Panc1 (cell line): ENCODE measurements around the gene SLC2A5. TPM values are rescaled to one million over a fixed set of nuclear protein-coding genes. Genes with fewer than 3 reads are reported as not detected.
A peak's percentile ranks its signal among the peaks of the same experiment; 100 is the strongest.

Source experiments
- ATAC-seq: fragments of 200-7000 bp; cut with Tn5 transposase; 2 replicates; pipeline ENCODE4 v1.9.1; 2020; ENCODE audit warnings: mild to moderate bottlenecking, moderate library complexity
- BruUV-seq: library from RNA; stranded (reverse); fragments of 400-500 nt; replicated peaks from 2 replicates; lab custom pipeline; 2021; lab: Mats Ljungman, UMichigan
- CTCF ChIA-PET: fragments of 300-600 bp; sonication (Branson Sonifier 250); formaldehyde crosslinking; loops from one replicate; lab custom pipeline; 2022; ENCODE audit warnings: antibody characterized with exemption; lab: Charles Lee
- POLR2A ChIA-PET: fragments of 300-600 bp; sonication (Branson Sonifier 250); formaldehyde crosslinking; loops from one replicate; lab custom pipeline; 2022; ENCODE audit warnings: antibody characterized with exemption; lab: Charles Lee
- DNase-seq: peaks from one replicate; pipeline ENCODE4 v3.0.0-alpha.2; 2010; ENCODE audit warnings: low read depth, low spot score
- H3K27ac ChIP-seq: 2 replicates; pipeline ENCODE4 v1.5.1; 2011; ENCODE audit warnings: mild to moderate bottlenecking, low read length, inconsistent platforms
- H3K27me3 ChIP-seq: fragments of 200-500 bp; sonication (Bioruptor generic); 2 replicates; pipeline ENCODE4 v1.6.0; 2014; ENCODE audit warnings: low read length, inconsistent platforms; ENCODE audit not compliant: control insufficient read depth, insufficient read depth
- H3K36me3 ChIP-seq: fragments of 200-500 bp; sonication (Bioruptor generic); 2 replicates; pipeline ENCODE4 v1.5.1; 2014; ENCODE audit warnings: inconsistent platforms, mild to moderate bottlenecking, low read length, moderate library complexity; ENCODE audit not compliant: control insufficient read depth, insufficient read depth
- H3K4me1 ChIP-seq: 2 replicates; pipeline ENCODE4 v1.5.1; 2011; ENCODE audit warnings: inconsistent platforms, mild to moderate bottlenecking, low read length, moderate library complexity; ENCODE audit not compliant: control insufficient read depth, insufficient read depth
- H3K4me3 ChIP-seq, 2 experiments: 2 replicates each; pipeline ENCODE4 v1.5.1; 2011 to 2012; ENCODE audit warnings: low read depth in 2 of 2, low read length in 2 of 2, mild to moderate bottlenecking in 2 of 2, inconsistent platforms in 1 of 2, moderate library complexity in 1 of 2
- H3K9me3 ChIP-seq: fragments of 200-500 bp; sonication (Bioruptor generic); 2 replicates; pipeline ENCODE4 v1.5.1; 2014; ENCODE audit warnings: low read depth, mild to moderate bottlenecking, inconsistent platforms, low read length, moderate library complexity; ENCODE audit not compliant: control insufficient read depth, insufficient read depth
- POLR2AphosphoS5 ChIP-seq: IDR thresholded peaks from 2 replicates; pipeline ENCODE4 v1.6.1; 2012; ENCODE audit warnings: mild to moderate bottlenecking, low read depth, low read length, moderate library complexity
- SIN3A ChIP-seq: IDR thresholded peaks from 2 replicates; pipeline ENCODE4 v1.6.1; 2012; ENCODE audit warnings: low read depth, mild to moderate bottlenecking, low read length, moderate library complexity, borderline replicate concordance; ENCODE audit not compliant: insufficient read depth
- TCF7L2 ChIP-seq: IDR thresholded peaks from 2 replicates; pipeline ENCODE4 v1.6.1; 2011; ENCODE audit warnings: mild to moderate bottlenecking, low read depth, low read length, inconsistent platforms
- in situ Hi-C: cut with HindIII; loops from 2 replicates; pipeline ENCODE4 v1.10.0; 2016; ENCODE audit warnings: low sequenced_read_pairs, low pct_unique_long_range_greater_than_20kb
- intact Hi-C: fragments of 100-400 bp; cut with micrococcal nuclease; formaldehyde crosslinking; loops from one replicate; pipeline ENCODE4 v1.10.0; 2022; ENCODE audit not compliant: unreplicated experiment
- total RNA-seq: library from RNA; stranded (reverse); gene quantifications from one replicate; pipeline ENCODE4 v1.2.1, GENCODE V29; 2021; ENCODE audit not compliant: unreplicated experiment
- TF ChIP-seq, protein P1 (sequence below): fragments of 450-650 bp; IDR thresholded peaks from 2 replicates; pipeline ENCODE4 v1.5.1; 2017; ENCODE audit warnings: mild to moderate bottlenecking
- TF ChIP-seq, protein P2 (sequence below), 2 experiments: IDR thresholded peaks; 2 replicates each; pipeline ENCODE4 v1.6.1; 2011 to 2012; ENCODE audit warnings: low read depth in 2 of 2, control low read depth in 1 of 2, low read length in 1 of 2, mild to moderate bottlenecking in 1 of 2, moderate library complexity in 1 of 2; ENCODE audit not compliant: insufficient read depth in 1 of 2

SLC2A5 gene
- total RNA-seq, 1 experiment from 2014 or later: 0.26 TPM

DNA sequence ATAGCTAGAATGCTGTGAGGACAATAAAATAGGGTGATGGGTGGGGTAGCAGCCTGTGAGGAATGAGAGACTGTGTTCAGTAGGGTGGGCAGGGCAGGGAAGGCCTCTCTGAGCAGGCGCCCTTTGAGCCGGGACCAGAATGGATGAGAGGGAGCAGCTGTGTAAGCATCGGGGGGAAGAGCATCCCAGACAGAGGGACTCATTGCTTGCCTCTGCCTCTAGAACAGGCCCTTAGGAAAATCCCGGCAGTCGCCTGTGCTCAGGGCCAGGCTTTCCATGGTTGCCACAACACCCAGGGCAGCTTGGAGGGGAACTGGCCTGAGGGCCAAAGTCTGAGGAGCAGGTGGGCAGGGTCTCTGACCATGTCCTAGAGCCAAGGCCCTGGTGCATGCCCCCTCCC is 44.0 kb downstream of the SLC2A5 start:
- Histone ChIP-seq H3K27me3 (no peaks in the 10 kb centered on the region), H3K27ac (no peak overlapping the region), H3K36me3 (no peaks in the 10 kb centered on the region), H3K9me3 (no peaks in the 10 kb centered on the region), H3K4me1 (no peaks in the 10 kb centered on the region), H3K4me3 (no peak overlapping the region)
- intact Hi-C loops (no loop called here), in situ Hi-C loops (no loop called here)
- ATAC-seq (peak; percentile 65), DNase-seq (no peak)
- ChIA-PET CTCF (interaction anchor here (0.5 to 0.6 kb wide), 2 partner anchors 20 to 397 kb away, joined by 5 to 6 read pairs; no protein-coding TSS in a partner anchor), POLR2A (no interaction called here)
- TF ChIP-seq, protein P1, sequence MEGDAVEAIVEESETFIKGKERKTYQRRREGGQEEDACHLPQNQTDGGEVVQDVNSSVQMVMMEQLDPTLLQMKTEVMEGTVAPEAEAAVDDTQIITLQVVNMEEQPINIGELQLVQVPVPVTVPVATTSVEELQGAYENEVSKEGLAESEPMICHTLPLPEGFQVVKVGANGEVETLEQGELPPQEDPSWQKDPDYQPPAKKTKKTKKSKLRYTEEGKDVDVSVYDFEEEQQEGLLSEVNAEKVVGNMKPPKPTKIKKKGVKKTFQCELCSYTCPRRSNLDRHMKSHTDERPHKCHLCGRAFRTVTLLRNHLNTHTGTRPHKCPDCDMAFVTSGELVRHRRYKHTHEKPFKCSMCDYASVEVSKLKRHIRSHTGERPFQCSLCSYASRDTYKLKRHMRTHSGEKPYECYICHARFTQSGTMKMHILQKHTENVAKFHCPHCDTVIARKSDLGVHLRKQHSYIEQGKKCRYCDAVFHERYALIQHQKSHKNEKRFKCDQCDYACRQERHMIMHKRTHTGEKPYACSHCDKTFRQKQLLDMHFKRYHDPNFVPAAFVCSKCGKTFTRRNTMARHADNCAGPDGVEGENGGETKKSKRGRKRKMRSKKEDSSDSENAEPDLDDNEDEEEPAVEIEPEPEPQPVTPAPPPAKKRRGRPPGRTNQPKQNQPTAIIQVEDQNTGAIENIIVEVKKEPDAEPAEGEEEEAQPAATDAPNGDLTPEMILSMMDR: no peak
- TF ChIP-seq SIN3A (no peak), POLR2AphosphoS5 (no peak), TCF7L2 (no peak)
- TF ChIP-seq, protein P2, sequence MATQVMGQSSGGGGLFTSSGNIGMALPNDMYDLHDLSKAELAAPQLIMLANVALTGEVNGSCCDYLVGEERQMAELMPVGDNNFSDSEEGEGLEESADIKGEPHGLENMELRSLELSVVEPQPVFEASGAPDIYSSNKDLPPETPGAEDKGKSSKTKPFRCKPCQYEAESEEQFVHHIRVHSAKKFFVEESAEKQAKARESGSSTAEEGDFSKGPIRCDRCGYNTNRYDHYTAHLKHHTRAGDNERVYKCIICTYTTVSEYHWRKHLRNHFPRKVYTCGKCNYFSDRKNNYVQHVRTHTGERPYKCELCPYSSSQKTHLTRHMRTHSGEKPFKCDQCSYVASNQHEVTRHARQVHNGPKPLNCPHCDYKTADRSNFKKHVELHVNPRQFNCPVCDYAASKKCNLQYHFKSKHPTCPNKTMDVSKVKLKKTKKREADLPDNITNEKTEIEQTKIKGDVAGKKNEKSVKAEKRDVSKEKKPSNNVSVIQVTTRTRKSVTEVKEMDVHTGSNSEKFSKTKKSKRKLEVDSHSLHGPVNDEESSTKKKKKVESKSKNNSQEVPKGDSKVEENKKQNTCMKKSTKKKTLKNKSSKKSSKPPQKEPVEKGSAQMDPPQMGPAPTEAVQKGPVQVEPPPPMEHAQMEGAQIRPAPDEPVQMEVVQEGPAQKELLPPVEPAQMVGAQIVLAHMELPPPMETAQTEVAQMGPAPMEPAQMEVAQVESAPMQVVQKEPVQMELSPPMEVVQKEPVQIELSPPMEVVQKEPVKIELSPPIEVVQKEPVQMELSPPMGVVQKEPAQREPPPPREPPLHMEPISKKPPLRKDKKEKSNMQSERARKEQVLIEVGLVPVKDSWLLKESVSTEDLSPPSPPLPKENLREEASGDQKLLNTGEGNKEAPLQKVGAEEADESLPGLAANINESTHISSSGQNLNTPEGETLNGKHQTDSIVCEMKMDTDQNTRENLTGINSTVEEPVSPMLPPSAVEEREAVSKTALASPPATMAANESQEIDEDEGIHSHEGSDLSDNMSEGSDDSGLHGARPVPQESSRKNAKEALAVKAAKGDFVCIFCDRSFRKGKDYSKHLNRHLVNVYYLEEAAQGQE (IDR thresholded peaks at IDR 0.05; ENCODE audit: insufficient read depth in 1 of 2, low read depth in 2 of 2, low read length in 1 of 2): no peak
- no TSS peak for BruUV-seq

DNA sequence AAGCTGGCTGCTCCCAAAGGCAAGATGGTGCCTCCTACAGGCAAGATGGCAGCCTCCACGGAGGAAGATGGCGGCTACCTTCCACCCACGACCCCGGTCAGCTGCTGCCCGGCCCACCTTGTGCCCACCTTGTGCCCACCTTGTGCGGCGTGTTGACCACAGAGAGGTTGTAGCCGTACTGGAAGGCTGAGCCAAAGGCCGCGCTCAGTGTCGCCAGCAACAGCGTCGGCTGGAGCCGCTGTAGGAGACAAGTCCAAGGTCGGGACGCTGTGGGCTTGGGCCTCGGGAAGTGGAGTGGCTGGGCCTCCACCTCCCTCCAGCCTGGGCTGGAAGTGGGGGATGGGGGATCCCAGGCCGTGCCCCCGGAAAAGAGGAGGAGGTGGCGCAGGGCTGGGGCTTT is 44.6 kb downstream of the SLC2A5 start:
- BruUV-seq: no TSS peak
- CTCF ChIA-PET: interaction anchor here (0.6 kb wide), 1 partner anchor 397 kb away, joined by 6 read pairs; no protein-coding TSS in a partner anchor
- in situ Hi-C loops: no loop called here

More for the DNA sequence above, 44.6 kb downstream of the SLC2A5 start:
- DNase-seq (no peak), ATAC-seq (no peak)
- H3K36me3 ChIP-seq: no peaks in the 10 kb centered on the region
- H3K27ac ChIP-seq: no peak overlapping the region
- H3K4me3 ChIP-seq: no peak overlapping the region
- intact Hi-C loops: no loop called here
- H3K9me3 ChIP-seq: no peaks in the 10 kb centered on the region
- TF ChIP-seq, protein P1: no peak
- no peak for TF ChIP-seq POLR2AphosphoS5
- no peak for TF ChIP-seq SIN3A
- TF ChIP-seq TCF7L2: no peak
- TF ChIP-seq, protein P2 (IDR thresholded peaks at IDR 0.05; ENCODE audit: insufficient read depth in 1 of 2, low read depth in 2 of 2, low read length in 1 of 2): no peak
- POLR2A ChIA-PET: no interaction called here
- no peaks in the 10 kb centered on the region for H3K4me1 ChIP-seq
- H3K27me3 ChIP-seq: no peaks in the 10 kb centered on the region
